Peyer's patch (tissue), 4 donors: ENCODE results near the gene MZF1.

Source experiments
- CTCF ChIP-seq, 6 experiments: fragments of 450-650 bp in 4 of 6; fragments of 200-600 bp in 2 of 6; sonication (generic) in 1 of 6; IDR thresholded peaks; one replicate each; pipeline ENCODE4 v1.5.1; 2017 to 2019; ENCODE audit warnings: antibody characterized with exemption in 6 of 6, mild to moderate bottlenecking in 3 of 6, moderate library complexity in 1 of 6
- POLR2A ChIP-seq, 2 donors: fragments of 450-650 bp; IDR thresholded peaks; one replicate each; pipeline ENCODE4 v1.5.1; 2017; ENCODE audit warnings: antibody characterized with exemption in 2 of 2, mild to moderate bottlenecking in 2 of 2, moderate library complexity in 2 of 2

DNA sequence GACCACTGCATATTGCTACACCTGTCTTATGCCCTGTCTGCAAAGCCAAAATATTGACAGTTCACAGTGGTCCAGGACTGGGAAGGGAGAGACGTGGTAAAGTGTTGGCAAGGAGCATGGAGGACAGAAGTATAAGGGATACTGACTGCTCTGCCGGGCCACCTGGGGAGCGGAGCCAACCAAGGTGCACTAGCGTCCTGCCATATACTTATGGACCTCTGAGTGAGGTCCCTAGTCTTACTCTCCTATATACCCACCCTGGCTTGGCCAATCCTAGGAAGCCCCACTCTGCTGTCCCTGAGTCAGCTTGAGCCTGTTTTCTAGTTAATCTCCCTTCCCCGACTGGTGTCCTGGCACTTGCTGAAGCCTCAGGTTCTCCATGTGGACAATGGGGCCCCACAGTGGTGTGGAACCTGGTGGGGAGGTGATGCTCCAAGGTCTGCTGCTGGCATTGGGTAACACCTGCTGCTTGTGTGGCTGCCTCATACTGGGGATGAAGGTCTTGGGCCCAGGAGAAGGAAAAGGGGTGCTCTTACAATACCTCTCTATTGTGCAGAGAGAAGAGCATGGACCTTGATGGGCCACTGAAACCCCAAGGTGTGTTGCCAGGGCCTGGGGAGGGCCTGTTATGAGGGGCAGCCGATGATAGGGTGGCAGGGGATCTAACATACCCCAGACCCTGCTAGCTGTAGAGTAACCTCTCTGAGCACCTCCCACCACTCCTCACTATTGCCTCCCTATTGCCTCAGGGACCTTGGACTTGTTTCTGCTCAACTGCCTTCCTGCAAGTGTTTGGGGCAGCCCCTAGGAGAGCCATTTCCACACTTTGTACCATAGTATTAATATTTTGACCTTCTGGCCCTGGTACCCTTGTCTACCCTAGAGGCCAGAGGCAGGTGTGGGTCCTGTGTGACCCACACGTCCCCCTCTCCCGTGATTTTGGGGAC is 36.0 kb downstream of the MZF1 start:
- TF ChIP-seq CTCF (IDR thresholded peaks at IDR 0.05) (no peak), POLR2A (IDR thresholded peaks at IDR 0.05) (no peak)
